Gastrocnemius medialis (tissue), 4 donors: ENCODE data around the gene CRB2.

Experiments used
- CTCF ChIP-seq, 5 experiments: fragments of 450-650 bp in 3 of 5; fragments of 200-600 bp in 2 of 5; sonication (generic) in 2 of 5; IDR thresholded peaks in 4 of 5; conservative IDR thresholded peaks in 1 of 5; 1 replicate in 4 of 5; 2 replicates in 1 of 5; pipeline ENCODE4 v1.5.1; 2016 to 2019; ENCODE audit warnings: antibody characterized with exemption in 5 of 5, mild to moderate bottlenecking in 3 of 5, moderate library complexity in 3 of 5
- POLR2A ChIP-seq, 2 donors: fragments of 450-650 bp; IDR thresholded peaks; one replicate each; pipeline ENCODE4 v1.6.1; 2017; ENCODE audit warnings: antibody characterized with exemption in 2 of 2, mild to moderate bottlenecking in 2 of 2, moderate library complexity in 2 of 2

DNA sequence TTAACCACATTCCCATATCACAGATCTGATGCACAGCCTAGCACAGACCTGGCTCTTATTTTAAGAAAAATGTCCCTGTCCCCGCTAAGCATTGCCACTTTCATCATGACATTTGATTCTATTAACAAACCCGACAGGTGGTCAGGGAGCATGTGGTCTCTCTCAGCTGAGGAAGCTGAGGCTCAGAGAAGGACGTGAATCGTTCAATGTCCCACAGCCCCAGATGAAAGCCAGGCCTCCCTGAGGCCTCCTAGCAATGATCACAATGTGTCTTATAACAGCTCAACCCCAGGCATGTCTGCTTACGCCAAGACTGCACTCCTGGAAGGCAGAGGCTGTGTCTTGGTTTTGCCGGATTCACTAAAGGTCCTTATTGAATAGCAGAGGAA, 10.4 kb upstream of the CRB2 start:
- no peak for TF ChIP-seq CTCF (IDR thresholded peaks at IDR 0.05 in 4 of 5, conservative IDR thresholded peaks at IDR 0.05 in 1 of 5)
- TF ChIP-seq POLR2A (IDR thresholded peaks at IDR 0.05): no peak
